ENCODE data around the gene PAX1.

Gene PAX1

DNA sequence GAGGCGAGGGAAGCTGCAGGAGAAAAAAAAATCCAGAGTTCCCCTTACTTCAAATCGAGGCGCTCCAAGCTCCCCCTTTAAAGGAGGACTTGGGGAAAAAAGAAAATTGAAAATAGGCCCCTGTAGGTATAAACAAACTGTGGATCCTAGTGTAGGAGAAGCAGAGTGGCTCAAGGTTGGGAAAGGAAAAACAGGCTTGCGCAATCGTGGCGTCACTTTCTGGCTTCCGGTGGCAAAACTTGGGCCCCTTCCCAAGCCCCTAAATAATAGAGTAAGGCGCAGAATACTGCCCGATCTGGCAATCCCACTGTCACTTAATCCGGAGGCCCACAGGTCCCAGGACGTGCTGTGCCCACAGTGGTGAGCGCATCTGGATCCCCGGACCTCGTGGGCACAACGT, 8.0 kb downstream of the PAX1 start:
- no peak overlapping the region for H3K4me3 ChIP-seq
- DNase-seq (ENCODE audit: low spot score) = no peak
- no peak for TF ChIP-seq CTCF (IDR thresholded peaks at IDR 0.05)
- no peak overlapping the region for H3K27ac ChIP-seq

DNA sequence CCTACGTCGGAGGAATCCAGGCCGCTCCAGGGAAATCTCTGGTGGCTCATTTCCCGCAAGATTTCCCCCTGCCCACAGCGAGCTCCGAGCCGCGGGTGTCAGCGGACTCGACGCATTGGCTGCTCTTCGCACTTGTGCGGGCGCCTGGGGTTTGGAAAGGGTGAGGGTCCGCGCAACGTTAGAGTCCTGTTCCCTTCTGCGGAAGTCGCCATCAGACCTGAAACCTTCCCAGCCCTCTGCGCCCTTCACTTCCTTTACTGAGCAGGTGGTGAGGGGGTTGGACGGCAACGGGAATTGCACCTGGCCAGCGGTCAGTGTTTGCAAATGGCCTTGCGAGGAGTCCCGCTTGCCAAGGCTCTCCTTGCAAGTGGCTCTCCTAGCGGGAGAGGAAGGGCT, 8.4 kb downstream of the PAX1 start:
- no peak for DNase-seq (ENCODE audit: low spot score)
- no peak for TF ChIP-seq CTCF (IDR thresholded peaks at IDR 0.05)
- Histone ChIP-seq H3K4me3 (no peak overlapping the region), H3K27ac (no peak overlapping the region)

DNA sequence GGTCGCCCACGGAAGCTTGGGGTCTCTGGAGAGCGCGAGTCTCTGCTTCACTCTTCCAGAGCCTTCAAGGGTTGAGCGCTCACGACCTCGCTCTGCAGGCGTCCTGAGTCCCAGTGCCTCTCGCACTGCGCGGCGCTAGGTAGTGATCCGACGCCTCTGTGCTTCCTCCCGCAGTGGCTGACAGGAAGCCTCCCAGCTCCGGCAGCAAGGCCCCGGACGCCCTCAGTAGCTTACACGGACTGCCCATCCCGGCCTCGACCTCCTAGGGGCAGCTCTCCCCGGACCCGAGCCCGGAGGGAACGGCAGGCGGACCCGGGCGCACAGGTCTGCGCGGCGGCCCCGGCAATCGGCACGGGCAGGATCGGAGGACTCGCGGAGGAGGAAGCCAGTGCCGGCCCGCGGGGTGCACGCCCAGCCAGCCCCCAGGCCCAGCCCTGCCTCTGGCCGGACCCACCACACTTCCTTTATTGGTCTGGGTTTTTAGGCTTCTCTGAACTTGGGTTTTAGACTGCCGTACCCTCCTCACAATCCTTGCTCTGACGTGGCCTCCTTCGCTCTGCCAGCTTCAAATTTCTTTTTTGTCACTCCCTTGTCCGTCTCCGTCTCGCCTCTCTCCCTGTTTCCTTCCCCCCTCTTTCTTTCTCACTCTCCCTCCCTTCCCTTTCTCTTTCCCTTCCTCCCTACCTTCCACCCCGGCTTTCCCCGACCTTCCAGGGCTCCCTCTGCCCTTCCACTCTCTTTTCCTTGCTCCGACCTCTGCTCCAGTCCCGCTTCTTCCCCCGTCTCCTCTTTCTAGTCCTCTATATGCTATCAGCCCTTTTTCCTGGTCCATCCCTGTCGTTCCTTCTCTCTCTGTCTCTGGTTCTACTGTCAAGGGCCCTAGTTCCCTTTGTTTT, 9.1 kb downstream of the PAX1 start:
- TF ChIP-seq CTCF (IDR thresholded peaks at IDR 0.05) = no peak
- Histone ChIP-seq H3K27ac (no peak overlapping the region), H3K4me3 (no peak overlapping the region)
- no peak for DNase-seq (ENCODE audit: low spot score)

- TF ChIP-seq CTCF (IDR thresholded peaks at IDR 0.05) = no peak
- DNase-seq (ENCODE audit: low spot score) = no peak
- H3K27ac ChIP-seq = no peak overlapping the region
- H3K4me3 ChIP-seq = no peak overlapping the region
Measured at GRCh38 chr20:21715193-21715881, 9.9 kb downstream of the PAX1 start.

DNA sequence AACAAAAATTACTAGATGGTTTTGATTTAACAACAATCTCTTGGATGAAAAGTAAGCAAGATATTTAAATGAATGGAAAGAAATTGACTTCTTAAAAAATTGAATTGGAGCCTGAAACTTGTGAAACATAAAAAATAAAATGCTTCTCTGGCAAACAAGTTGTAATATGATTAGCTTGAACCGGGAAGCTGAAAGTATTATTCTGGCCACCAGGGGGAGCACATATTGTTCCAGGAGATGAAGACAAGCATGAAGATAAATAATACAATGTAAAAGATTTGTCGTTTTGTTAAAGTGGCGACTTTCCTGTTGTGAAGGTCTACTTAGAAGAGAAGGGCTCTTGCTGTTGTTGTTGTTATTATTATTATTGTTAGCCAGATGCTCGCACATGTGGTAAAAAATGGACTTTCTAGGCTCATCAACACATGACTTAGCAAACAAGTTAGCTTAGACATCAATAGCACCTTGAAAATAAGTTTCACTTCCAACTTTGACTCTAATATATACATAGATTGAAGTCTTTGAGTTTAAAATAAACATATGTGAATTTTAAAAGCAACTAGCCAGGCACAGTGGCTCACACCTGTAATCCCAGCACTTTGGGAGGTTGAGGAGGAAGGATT, 14.2 kb downstream of the PAX1 start:
- H3K4me3 ChIP-seq = no peak overlapping the region
- no peak for DNase-seq (ENCODE audit: low spot score)
- H3K27ac ChIP-seq = no peak overlapping the region
- TF ChIP-seq CTCF (IDR thresholded peaks at IDR 0.05) = peak; percentile 76

GRCh38 chr20:21725892-21726291, 20.4 kb downstream of the PAX1 start:
- TF ChIP-seq CTCF (IDR thresholded peaks at IDR 0.05) = no peak
- Histone ChIP-seq H3K4me3 (no peak overlapping the region), H3K27ac (no peak overlapping the region)
- DNase-seq (ENCODE audit: low spot score) = no peak
